ENCODE measurements around the gene GBX2.

DNA sequence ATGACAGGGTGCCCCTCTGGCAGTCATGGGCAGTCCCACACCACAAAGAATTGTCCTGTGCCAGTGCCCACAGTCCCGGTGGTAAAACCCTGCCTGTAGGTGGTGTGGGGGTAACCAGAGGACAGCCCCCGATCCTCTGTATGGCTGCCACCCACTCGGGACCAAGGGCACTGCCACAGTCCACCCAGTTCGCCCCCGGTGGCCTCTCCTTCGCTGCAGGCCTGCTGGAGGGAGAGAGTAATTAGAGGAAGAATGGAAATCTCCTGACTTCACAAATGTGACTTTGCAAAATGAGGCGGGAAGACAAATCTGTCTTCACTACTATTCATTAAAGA lies 11.4 kb downstream of the GBX2 start:
- no peak for TF ChIP-seq ZNF384 (IDR thresholded peaks at IDR 0.05)
- no peak for TF ChIP-seq PKNOX1 (IDR thresholded peaks at IDR 0.05)
- TF ChIP-seq SP1 (IDR thresholded peaks at IDR 0.05), result no peak
- TF ChIP-seq ARNT (IDR thresholded peaks at IDR 0.05), result no peak
- no peak for TF ChIP-seq ELF4 (IDR thresholded peaks at IDR 0.05)
- TF ChIP-seq L3MBTL2 (conservative IDR thresholded peaks at IDR 0.05), result no peak
- TF ChIP-seq BHLHE40 (IDR thresholded peaks at IDR 0.05; ENCODE audit: borderline replicate concordance), result no peak
- no peak for TF ChIP-seq FOXA1 (IDR thresholded peaks at IDR 0.05)
- TF ChIP-seq CTBP1 (IDR thresholded peaks at IDR 0.05; ENCODE audit: borderline replicate concordance), result no peak
- no peak for TF ChIP-seq SUZ12 (IDR thresholded peaks at IDR 0.05)
- TF ChIP-seq FOXM1 (IDR thresholded peaks at IDR 0.05; ENCODE audit: borderline replicate concordance), result no peak

All from HEK293T (cell line).